ENCODE results near the gene OR6C76. TPM values are rescaled to one million over a fixed set of nuclear protein-coding genes. Genes with fewer than 3 reads are reported as not detected.
"Not testable (repeated sequence)": the region's sequence is repeated elsewhere in the genome, so short reads cannot be mapped to it uniquely, and the experiment has no call there.

OR6C76 gene
- total RNA-seq, result not detected in 2 replicates

- DNase-seq (ENCODE audit: low read depth, low spot score), result no peak
These were observed at the start of gene OR6C76 for GRCh38 chr12:55425954-55426353. OR6C76 (plus strand) TSS chr12:55426254; CDS start chr12:55426254, 0 bp downstream.

- no peak for DNase-seq (ENCODE audit: low read depth, low spot score)
These were observed 40.2 kb upstream of the OR6C76 start for GRCh38 chr12:55385891-55386290.

- DNase-seq (ENCODE audit: low read depth, low spot score), result no peak
These were observed 33.8 kb upstream of the OR6C76 start for GRCh38 chr12:55392032-55392795.

GRCh38 chr12:55396326-55396725 lies 29.7 kb upstream of the OR6C76 start:
- DNase-seq (ENCODE audit: low read depth, low spot score), result no peak

GRCh38 chr12:55400229-55400628 lies 25.8 kb upstream of the OR6C76 start, which contains the start of gene OR6C65:
OR6C65 (plus strand) TSS chr12:55400529; CDS start chr12:55400529, 0 bp downstream.
- no peak for DNase-seq (ENCODE audit: low read depth, low spot score)

- no peak for DNase-seq (ENCODE audit: low read depth, low spot score)
These were observed 18.2 kb upstream of the OR6C76 start for GRCh38 chr12:55407866-55408265.

GRCh38 chr12:55409133-55409532 lies 16.9 kb upstream of the OR6C76 start:
- not testable (repeated sequence) for DNase-seq (ENCODE audit: low read depth, low spot score)

- DNase-seq (ENCODE audit: low read depth, low spot score), result not testable (repeated sequence)
These were observed 13.9 kb upstream of the OR6C76 start for GRCh38 chr12:55412138-55412537.

GRCh38 chr12:55413498-55414388 lies 12.3 kb upstream of the OR6C76 start:
- DNase-seq (ENCODE audit: low read depth, low spot score), result not testable (repeated sequence)

GRCh38 chr12:55414396-55414823 lies 11.6 kb upstream of the OR6C76 start:
- not testable (repeated sequence) for DNase-seq (ENCODE audit: low read depth, low spot score)

GRCh38 chr12:55414889-55415288 lies 11.2 kb upstream of the OR6C76 start:
- not testable (repeated sequence) for DNase-seq (ENCODE audit: low read depth, low spot score)

GRCh38 chr12:55416961-55417360 lies 9.1 kb upstream of the OR6C76 start:
- no peak for DNase-seq (ENCODE audit: low read depth, low spot score)

GRCh38 chr12:55420307-55420962 lies 5.6 kb upstream of the OR6C76 start:
- DNase-seq (ENCODE audit: low read depth, low spot score), result no peak

GRCh38 chr12:55428331-55429243 lies 2.5 kb downstream of the OR6C76 start:
- no peak for DNase-seq (ENCODE audit: low read depth, low spot score)

GRCh38 chr12:55441233-55441632 lies 15.2 kb downstream of the OR6C76 start:
- DNase-seq (ENCODE audit: low read depth, low spot score), result not testable (repeated sequence)

- no peak for DNase-seq (ENCODE audit: low read depth, low spot score)
These were observed 17.7 kb downstream of the OR6C76 start, which contains the start of gene OR6C2 for GRCh38 chr12:55443776-55444175. OR6C2 (plus strand) TSS chr12:55444076; CDS start chr12:55452214, 8,138 bp downstream.

- no peak for DNase-seq (ENCODE audit: low read depth, low spot score)
These were observed 19.3 kb downstream of the OR6C76 start for GRCh38 chr12:55445357-55445756.

- DNase-seq (ENCODE audit: low read depth, low spot score), result no peak
These were observed 20.3 kb downstream of the OR6C76 start for GRCh38 chr12:55446326-55446725.

GRCh38 chr12:55448825-55449224 lies 22.8 kb downstream of the OR6C76 start:
- no peak for DNase-seq (ENCODE audit: low read depth, low spot score)

GRCh38 chr12:55464926-55465325 lies 38.9 kb downstream of the OR6C76 start:
- DNase-seq (ENCODE audit: low read depth, low spot score), result not testable (repeated sequence)

All from pulmonary artery endothelial cell (primary cell).